Activated T-cell treated with anti-CD3 and anti-CD28 coated beads, Interleukin-2, amount 50 U/mL, for 24 hours (primary cell): Measurements from ENCODE around the gene LMAN2.
A peak's percentile ranks its signal among the peaks of the same experiment; 100 is the strongest.
"Not testable (repeated sequence)": the region's sequence is repeated elsewhere in the genome, so short reads cannot be mapped to it uniquely, and the experiment has no call there.

ENCODE experiments used
- DNase-seq: peaks from one replicate; pipeline ENCODE4 v3.0.0-alpha.2; 2020
- H3K27ac Mint-ChIP-seq: 2 replicates; pipeline ENCODE4 v1.8.0; 2020; ENCODE audit warnings: mild to moderate bottlenecking, mixed read lengths
- H3K27me3 Mint-ChIP-seq: 2 replicates; pipeline ENCODE4 v1.8.0; 2020; ENCODE audit warnings: mixed read lengths
- H3K36me3 Mint-ChIP-seq: 2 replicates; pipeline ENCODE4 v1.8.0; 2020; ENCODE audit warnings: low read depth, mixed read lengths
- H3K4me1 Mint-ChIP-seq: 2 replicates; pipeline ENCODE4 v1.8.0; 2020; ENCODE audit warnings: low read depth, mixed read lengths
- H3K4me3 Mint-ChIP-seq: 2 replicates; pipeline ENCODE4 v1.8.0; 2020; ENCODE audit warnings: mild to moderate bottlenecking, moderate library complexity, mixed read lengths
- H3K9me3 Mint-ChIP-seq: 2 replicates; pipeline ENCODE4 v1.8.0; 2020; ENCODE audit warnings: mixed read lengths

The LMAN2 gene

GRCh38 chr5:177307544-177308363 lies 43.7 kb downstream of the LMAN2 start:
- DNase-seq = no peak
- Mint-ChIP-seq H3K36me3 (peaks cover 60% of the 10 kb centered on the region), H3K4me1 (peaks cover 46% of the 10 kb centered on the region), H3K27me3 (peaks cover 5% of the 10 kb centered on the region), H3K4me3 (no peak overlapping the region), H3K27ac (no peak overlapping the region), H3K9me3 (no peaks in the 10 kb centered on the region)

DNA sequence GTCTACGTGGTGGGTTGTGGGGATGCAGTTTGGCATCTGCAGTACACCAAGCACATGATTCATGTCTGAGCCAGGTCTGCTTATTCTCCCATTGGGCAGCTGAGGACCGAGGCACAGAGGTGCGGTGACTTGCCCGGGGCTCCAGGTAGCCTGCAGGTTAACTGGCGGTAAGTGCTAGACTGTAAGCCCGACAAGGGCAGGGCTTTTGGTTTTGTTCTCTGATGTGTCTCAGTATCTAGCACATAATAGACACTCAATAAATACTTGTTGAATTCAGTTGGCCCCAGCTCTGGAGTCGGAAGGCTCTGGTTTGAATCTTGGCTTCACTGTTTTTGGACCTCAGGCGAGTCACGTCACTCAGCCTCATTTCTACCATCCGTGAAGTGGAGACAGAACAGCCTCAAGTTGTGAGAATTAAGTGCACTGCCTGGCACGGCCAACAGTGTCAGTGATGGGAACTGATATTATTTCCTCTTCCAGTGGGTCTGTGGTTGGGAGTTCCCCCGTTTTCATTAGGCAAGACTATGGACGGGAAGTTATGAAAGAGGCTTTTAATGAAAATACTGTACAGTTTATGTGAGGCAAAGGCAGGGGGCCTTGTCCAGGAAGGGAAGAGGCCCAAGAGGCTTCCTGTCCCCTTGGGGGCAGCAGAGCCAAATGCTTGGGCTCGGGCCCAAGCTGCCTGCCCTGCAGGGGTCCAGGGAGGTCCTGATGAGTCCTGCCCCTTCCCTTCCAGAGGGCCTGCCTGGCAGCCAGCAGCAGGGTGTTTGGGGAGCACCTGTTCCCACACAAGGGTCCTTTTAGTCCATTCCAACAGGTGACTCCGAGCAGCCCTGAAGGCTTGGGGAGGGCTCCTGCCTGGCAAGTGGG lies 44.6 kb downstream of the LMAN2 start:
- H3K4me1 Mint-ChIP-seq = peaks cover 48% of the 10 kb centered on the region

GRCh38 chr5:177306103-177306640 lies 45.3 kb downstream of the LMAN2 start:
- H3K9me3 Mint-ChIP-seq, H3K27me3 Mint-ChIP-seq, DNase-seq: not testable (repeated sequence)
- H3K4me1 Mint-ChIP-seq = peaks cover 52% of the 10 kb centered on the region
- peaks cover 73% of the 10 kb centered on the region for H3K36me3 Mint-ChIP-seq
- peak overlapping the region; percentile 97 for H3K4me3 Mint-ChIP-seq
- H3K27ac Mint-ChIP-seq = peak overlapping the region; percentile 96

More for the DNA sequence above, 44.6 kb downstream of the LMAN2 start:
- Mint-ChIP-seq H3K27ac (peak overlapping the region; percentile 96), H3K4me3 (peak overlapping the region; percentile 0), H3K36me3 (peaks cover 66% of the 10 kb centered on the region), H3K27me3 (peaks cover 5% of the 10 kb centered on the region), H3K9me3 (no peaks in the 10 kb centered on the region)
- DNase-seq = no peak

DNA sequence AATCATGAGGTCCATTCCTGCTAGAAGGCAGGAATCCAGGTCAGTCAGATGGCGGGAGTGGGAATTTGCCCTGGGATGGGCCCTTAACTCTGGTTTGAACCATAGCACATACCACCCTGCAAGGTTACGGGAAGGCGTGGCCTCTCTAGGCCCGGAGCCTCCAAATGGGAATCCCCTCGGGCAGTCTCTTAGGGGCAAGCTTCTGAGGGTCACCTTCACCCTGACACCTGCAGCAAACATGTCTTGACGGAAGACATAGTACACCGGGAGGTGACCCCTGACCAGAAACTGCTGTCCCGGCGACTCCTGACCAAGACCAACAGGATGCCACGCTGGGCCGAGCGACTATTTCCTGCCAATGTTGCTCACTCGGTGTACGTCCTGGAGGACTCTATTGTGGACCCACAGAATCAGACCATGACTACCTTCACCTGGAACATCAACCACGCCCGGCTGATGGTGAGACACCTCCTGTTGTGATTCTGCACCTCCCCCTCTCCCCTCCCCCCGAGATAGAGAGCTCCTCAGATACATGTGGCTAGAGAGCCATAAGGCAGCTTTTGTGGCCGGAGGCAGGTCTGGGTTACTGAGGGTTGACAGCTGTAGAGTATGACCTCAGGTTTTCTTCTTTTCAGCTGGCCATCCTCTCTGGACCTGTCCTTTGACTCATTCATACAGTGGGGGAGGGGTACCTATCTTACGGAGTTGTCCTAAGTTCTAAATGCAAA lies 46.9 kb downstream of the LMAN2 start:
- Mint-ChIP-seq H3K36me3 (peaks cover 77% of the 10 kb centered on the region), H3K4me3 (peak overlapping the region; percentile 97), H3K27me3 (no peaks in the 10 kb centered on the region), H3K4me1 (peaks cover 56% of the 10 kb centered on the region), H3K27ac (peak overlapping the region; percentile 96), H3K9me3 (no peaks in the 10 kb centered on the region)
- peak; percentile 51 for DNase-seq

GRCh38 chr5:177303925-177304391 lies 47.5 kb downstream of the LMAN2 start:
- DNase-seq = peak; percentile 51
- H3K36me3 Mint-ChIP-seq = peaks cover 72% of the 10 kb centered on the region
- no peaks in the 10 kb centered on the region for H3K9me3 Mint-ChIP-seq
- no peaks in the 10 kb centered on the region for H3K27me3 Mint-ChIP-seq
- peak overlapping the region; percentile 96 for H3K27ac Mint-ChIP-seq
- peaks cover 61% of the 10 kb centered on the region for H3K4me1 Mint-ChIP-seq
- peak overlapping the region; percentile 97 for H3K4me3 Mint-ChIP-seq

DNA sequence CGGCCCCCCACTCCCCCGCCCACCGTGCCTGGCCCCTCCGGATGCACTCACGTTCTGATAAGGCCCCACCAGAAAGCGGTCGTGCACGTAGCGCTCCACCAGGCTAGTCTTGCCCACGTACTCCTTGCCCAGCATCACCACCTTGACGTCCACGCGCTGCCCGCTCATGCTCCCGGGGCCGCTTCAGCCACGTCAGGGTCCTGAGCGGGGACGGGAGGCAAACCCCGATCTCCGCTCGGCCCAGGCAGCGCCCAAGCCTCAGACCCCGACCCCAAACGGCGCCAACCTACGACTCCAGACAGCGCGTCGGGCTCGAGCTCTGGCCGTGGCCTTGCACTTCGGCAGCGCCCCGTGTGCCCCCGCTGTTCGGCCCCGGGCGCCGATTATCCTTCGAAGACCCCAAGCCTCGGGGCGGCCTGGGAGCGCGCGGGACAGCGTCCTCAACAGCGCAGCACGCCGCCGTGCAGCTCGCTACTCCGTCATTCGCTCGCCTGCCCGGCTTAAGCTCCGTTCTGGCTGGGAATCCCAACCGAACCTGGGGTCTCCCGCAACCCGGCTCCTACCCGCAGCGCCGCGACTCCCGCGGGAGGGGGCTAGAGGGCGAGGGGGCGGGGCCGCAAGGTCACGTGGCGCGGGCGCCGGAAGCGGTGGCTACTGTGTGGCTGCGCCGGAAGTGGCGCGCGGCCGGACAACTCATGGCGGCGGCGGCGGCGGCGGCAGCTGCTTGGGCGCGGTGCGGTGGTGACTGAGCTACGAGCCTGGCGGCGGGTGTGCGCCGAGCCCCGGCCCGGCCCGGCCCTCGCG lies 48.1 kb downstream of the LMAN2 start, which contains the start of the genes PRELID1 and RAB24:
TSS of gene PRELID1 (plus strand) at position 679 of the 804 bp plus-strand sequence. CDS start 187 bp downstream, outside the sequence.
TSS of gene RAB24 (minus strand) at position 599 of the 804 bp plus-strand sequence. CDS start at position 168, 431 bp downstream.
- no peaks in the 10 kb centered on the region for H3K27me3 Mint-ChIP-seq
- H3K9me3 Mint-ChIP-seq = no peaks in the 10 kb centered on the region
- DNase-seq = peak; percentile 93
- peaks cover 69% of the 10 kb centered on the region for H3K36me3 Mint-ChIP-seq
- H3K4me1 Mint-ChIP-seq = peaks cover 63% of the 10 kb centered on the region
- H3K27ac Mint-ChIP-seq = peak within 1 kb of the TSS; percentile 96
- peak within 1 kb of the TSS; percentile 97 for H3K4me3 Mint-ChIP-seq

GRCh38 chr5:177302354-177303110 lies 48.9 kb downstream of the LMAN2 start:
- peak overlapping the region; percentile 96 for H3K27ac Mint-ChIP-seq
- H3K9me3 Mint-ChIP-seq = no peaks in the 10 kb centered on the region
- no peak for DNase-seq
- H3K4me1 Mint-ChIP-seq = peaks cover 65% of the 10 kb centered on the region
- H3K36me3 Mint-ChIP-seq = peaks cover 74% of the 10 kb centered on the region
- H3K27me3 Mint-ChIP-seq = no peaks in the 10 kb centered on the region
- peak overlapping the region; percentile 97 for H3K4me3 Mint-ChIP-seq

DNA sequence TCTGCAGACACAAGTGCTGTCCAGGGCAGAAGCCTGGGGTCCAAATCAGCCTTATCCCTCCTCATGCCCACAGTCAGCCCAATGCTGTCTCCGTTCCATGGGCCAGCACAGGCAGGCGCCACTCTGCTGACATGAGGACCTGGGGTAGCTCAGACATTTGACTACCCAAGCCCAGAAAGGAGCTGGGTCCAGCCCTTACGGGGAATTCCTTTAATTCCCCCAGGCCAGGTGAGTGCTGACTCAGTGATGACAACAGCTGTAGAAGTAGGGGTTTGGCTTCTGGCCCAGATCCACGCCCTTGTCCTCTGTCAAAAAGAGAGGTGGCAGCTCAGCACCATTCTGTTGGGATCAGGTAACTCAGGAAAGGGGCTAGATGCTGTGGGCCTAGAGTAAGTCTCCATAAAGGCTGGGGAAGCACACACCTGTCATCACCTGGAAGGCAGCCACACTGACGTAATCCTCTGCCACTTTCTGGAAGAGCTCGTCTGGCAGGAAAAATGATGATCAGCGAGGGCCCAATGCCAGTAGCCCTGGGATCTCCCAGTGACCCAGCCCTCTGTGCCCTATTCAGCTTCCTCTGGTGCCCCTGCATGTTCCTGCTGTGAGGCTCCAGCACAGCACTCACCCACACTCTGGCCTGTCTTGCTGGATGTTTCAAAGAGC lies 49.8 kb downstream of the LMAN2 start:
- peaks cover 68% of the 10 kb centered on the region for H3K4me1 Mint-ChIP-seq
- peak overlapping the region; percentile 96 for H3K27ac Mint-ChIP-seq
- peaks cover 72% of the 10 kb centered on the region for H3K36me3 Mint-ChIP-seq
- no peak for DNase-seq
- no peaks in the 10 kb centered on the region for H3K9me3 Mint-ChIP-seq
- no peaks in the 10 kb centered on the region for H3K27me3 Mint-ChIP-seq
- H3K4me3 Mint-ChIP-seq = peak overlapping the region; percentile 97

DNA sequence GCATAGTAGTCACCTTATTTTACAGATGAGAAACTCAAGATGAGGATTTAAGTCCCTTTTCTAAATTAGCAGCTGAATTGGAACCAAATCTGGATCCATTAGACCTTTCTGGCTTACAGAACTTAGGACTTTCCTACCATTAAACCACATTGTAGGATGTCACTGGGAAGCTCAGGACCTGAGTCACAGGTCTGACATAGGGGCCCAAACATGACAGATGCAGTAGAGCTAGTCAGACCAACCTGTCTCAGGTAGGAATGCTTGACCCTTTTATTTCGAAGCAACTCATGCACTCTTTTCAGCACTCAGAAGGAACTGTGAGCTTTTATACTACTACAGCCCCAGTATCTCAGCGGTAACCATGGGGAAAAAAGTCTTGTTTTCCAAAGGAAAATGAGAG lies 50.5 kb downstream of the LMAN2 start:
- Mint-ChIP-seq H3K27me3 (no peaks in the 10 kb centered on the region), H3K36me3 (peaks cover 72% of the 10 kb centered on the region), H3K4me3 (no peak overlapping the region), H3K4me1 (peaks cover 71% of the 10 kb centered on the region), H3K9me3 (no peaks in the 10 kb centered on the region), H3K27ac (peak overlapping the region; percentile 92)
- no peak for DNase-seq

GRCh38 chr5:177300236-177300880 lies 51.1 kb downstream of the LMAN2 start:
- DNase-seq = no peak
- Mint-ChIP-seq H3K27me3 (no peaks in the 10 kb centered on the region), H3K36me3 (peaks cover 72% of the 10 kb centered on the region), H3K4me3 (peak overlapping the region; percentile 47), H3K9me3 (no peaks in the 10 kb centered on the region), H3K4me1 (peaks cover 71% of the 10 kb centered on the region), H3K27ac (peak overlapping the region; percentile 92)

DNA sequence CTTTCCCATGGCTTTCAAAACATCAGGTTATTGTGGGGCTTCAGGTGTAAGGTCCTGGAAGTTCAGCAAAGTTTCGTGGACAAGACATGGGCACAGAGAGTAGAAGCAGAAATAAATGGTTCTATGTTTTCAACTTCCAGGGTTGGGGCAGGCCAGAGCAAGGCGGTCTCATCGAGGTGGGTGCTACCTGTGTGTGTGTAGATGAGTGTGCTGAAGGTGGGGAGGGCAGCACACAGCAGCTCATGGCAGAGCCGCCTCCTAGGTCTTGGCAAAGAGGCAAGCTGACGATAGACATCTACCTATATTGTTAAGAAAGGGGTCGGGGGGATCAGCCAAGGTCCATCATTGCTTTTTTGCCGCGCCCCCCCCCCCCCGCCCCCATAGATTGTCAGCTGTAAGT lies 51.8 kb downstream of the LMAN2 start:
- Mint-ChIP-seq H3K9me3 (no peaks in the 10 kb centered on the region), H3K27ac (peak overlapping the region; percentile 85), H3K4me3 (no peak overlapping the region), H3K27me3 (no peaks in the 10 kb centered on the region), H3K36me3 (peaks cover 72% of the 10 kb centered on the region), H3K4me1 (peaks cover 71% of the 10 kb centered on the region)
- DNase-seq = no peak

- Mint-ChIP-seq H3K36me3 (peaks cover 77% of the 10 kb centered on the region), H3K4me1 (peaks cover 67% of the 10 kb centered on the region), H3K9me3 (no peaks in the 10 kb centered on the region), H3K27ac (peak overlapping the region; percentile 22), H3K4me3 (no peak overlapping the region), H3K27me3 (no peaks in the 10 kb centered on the region)
- no peak for DNase-seq
These were observed 53.5 kb downstream of the LMAN2 start for GRCh38 chr5:177297922-177298321.
